HUDEP-2 (cell line): ENCODE data around the gene PM20D2.

Experiments used
- DNase-seq, 76 experiments: peaks; one replicate each; lab custom pipeline; 2025; ENCODE audit not compliant: unreplicated experiment in 76 of 76; lab: John Stamatoyannopoulos, UW

The PM20D2 gene

GRCh38 chr6:89145956-89146717 lies at the start of gene PM20D2:
TSS of gene PM20D2 (plus strand) at chr6:89146055. CDS start at chr6:89146145, 90 bp downstream.
- DNase-seq: peak in 53 of 76 experiments; percentile 14 to 79 (median 42)

DNA sequence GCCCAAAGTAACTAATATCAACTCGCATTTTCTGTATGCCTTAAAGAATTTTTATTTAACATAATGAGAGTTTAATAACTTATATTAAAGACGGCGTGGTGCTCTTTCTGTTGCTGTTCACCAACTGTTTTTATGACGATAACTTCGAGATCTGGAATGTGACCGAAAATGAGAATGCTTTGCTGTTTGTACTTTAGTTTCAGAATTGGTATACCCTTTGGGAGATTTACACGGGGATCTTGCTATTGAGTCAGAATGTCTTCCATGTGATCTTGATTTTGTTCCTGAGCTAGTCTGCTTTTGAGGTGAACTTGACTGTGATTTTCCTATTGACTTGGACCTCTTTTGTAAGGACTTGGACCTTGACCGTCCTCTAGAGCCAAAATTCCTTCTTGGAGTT lies 47.4 kb upstream of the PM20D2 start:
- DNase-seq: no peak

GRCh38 chr6:89100114-89100513 lies 45.7 kb upstream of the PM20D2 start:
- DNase-seq: no peak

DNA sequence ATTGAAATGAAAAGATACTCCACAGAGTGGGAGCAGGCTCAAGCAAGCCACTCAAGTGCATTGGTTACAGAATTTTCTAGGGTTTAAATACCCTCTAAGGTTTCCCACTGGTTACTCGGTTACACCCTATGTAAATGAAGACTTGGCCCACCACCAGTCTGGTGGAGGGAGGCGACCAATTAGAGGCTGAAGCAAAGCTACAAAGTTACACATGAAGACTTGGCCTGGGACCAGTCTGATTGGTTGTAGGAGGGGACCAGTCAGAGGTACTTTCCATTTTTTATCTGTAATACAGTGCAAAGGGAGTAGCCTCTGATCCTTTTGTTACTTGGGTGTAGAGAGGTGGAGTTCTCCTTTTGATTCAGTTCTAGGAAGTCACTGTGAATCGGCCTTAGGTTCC lies 35.6 kb upstream of the PM20D2 start:
- DNase-seq: peak in 23 of 76 experiments; percentile 5 to 69 (median 28)

DNA sequence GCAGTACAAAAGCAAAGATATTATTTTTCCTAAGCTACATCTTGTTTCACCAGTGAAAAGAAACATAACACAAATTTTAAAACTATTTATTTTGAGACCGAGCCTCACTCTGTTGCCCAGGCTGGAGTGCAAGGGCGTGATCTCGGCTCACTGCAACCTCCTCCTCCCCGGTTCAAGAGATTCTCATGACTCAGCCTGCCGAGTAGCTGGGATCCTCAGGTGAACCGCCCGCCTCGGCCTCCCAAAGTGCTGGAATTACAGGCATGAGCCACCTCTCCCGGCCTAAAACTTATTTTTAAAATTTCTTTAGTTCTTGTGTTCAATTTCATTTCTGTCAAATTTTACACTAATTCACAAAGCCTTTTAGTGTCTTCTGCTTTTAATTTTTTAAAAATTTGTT lies 33.9 kb upstream of the PM20D2 start:
- no peak for DNase-seq

GRCh38 chr6:89116702-89117101 lies 29.2 kb upstream of the PM20D2 start:
- DNase-seq: no peak

- peak in 9 of 76 experiments; percentile 4 to 43 (median 13) for DNase-seq
Observed at GRCh38 chr6:89117211-89118108, 28.4 kb upstream of the PM20D2 start, which contains the start of gene SRSF12. TSS of gene SRSF12 (minus strand) at chr6:89118071. CDS start at chr6:89117887, 184 bp downstream.

DNA sequence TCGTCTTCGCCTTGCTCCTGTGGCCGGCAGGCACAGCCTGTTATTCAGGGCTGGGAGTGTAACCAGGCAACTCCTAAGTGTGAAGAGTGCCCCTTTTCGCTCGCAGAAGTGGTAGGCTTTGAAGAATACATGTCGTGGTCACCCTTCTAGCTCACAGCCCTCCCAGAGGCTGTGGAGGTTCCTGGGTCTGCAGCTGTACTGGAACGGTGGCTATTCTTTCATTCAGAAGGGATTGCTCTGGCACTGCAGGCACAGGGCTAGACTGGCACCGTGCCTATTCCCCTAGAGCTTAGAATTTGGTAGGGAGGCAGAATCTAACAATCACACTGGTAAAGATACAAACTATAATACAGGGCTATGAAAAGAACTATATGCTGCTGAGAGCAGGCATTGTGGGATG lies 26.9 kb upstream of the PM20D2 start:
- no peak for DNase-seq

DNA sequence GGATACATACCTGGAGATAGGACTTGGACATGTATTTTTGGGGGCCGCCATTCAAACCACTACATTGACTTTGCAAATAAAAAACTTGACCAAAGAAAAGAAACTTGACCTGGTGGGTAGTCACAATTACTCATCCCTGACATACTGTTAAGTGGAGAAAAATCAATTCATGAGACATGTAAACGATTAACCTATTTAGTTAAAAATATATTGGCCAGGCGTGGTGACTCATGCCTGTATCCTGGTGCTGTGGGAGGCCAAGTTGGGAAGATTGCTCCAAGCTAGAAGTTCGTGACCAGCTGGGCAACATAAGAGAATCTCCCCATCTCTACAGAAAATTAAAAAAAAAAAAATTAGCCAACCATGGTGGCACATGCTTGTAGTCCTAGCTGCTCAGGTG lies 25.5 kb upstream of the PM20D2 start:
- no peak for DNase-seq

GRCh38 chr6:89121934-89122333 lies 23.9 kb upstream of the PM20D2 start:
- DNase-seq: no peak

GRCh38 chr6:89122625-89123024 lies 23.2 kb upstream of the PM20D2 start:
- DNase-seq: peak in 19 of 76 experiments; percentile 13 to 62 (median 33)

- peak in 37 of 76 experiments; percentile 9 to 92 (median 48) for DNase-seq
Observed at GRCh38 chr6:89128256-89128671, 17.6 kb upstream of the PM20D2 start.

DNA sequence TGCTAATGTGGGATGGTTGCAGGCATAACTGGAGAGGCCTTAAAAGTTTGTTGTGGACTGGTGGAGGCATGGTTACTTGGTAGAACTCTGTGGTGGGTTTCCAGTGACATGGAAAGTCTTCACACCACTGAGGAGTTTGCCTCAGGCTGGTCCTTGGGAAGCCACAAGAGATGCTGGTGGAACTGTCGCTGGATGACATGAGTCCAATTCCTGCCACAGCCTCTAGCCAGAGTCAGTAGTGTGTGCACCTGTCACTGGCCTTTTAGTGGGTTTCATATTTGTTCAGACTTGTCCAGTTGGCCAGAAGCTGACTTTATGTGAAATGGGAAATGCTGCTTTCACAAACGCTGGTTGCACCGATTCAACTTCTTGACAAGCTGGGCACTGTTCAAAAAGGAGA lies 14.3 kb upstream of the PM20D2 start:
- no peak for DNase-seq

DNA sequence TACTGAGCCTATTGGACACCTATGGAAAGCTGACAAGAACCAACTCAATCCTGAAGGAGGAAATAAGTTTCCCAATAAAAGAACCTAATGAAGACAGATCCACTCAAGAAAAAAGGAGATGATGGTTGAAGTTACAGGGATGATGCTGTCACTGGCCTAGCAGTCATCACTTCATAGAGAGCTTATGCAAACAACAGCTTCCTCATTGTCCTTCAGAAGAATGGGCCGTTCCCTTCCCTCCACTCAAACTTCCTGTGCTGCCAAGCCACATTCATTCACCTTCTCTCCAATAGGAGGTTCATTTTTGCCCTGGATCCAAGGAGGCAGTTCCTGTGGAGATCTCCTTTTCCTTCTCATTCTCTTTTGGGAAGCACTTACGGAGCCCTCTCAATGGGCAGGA lies 13.8 kb upstream of the PM20D2 start:
- DNase-seq: no peak

DNA sequence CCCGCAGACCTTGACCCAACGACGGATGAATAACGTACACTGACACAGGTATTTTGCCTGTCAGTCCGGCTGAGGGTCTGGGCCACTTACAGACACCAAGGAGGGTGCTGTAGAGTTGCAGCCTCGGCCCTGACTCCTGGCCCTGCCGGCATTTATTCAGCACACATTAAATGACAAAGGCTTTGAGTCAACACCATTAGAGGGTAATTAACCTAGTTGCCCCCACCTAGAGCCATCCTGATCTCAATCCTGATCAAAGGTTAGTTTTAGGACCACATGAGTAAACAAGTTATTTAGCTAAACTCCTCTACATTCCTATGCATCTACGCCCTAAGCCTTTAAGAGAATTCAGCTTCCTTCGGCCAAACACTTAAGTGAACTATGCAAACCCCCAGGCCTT lies 11.9 kb upstream of the PM20D2 start:
- no peak for DNase-seq

DNA sequence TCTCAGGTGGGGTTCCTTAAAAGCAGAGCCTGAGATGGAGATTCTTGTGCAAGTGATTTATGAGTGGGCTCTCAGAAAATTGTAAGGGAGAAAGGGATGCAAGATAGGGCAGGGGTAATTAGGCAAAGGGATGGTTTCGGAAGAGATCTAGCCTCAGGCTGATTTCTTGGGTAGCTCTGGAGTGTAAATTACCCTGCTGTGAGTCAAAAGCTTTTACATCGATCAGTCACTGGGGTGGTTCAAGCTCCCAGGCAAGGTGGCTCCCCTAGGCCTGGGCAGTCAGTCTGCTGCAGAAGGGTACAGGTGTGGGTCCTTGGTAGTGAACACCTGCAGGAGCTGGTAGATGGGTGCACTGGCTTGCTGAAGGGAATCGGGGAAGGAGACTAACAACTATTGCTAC lies 11.1 kb upstream of the PM20D2 start:
- DNase-seq: no peak

DNA sequence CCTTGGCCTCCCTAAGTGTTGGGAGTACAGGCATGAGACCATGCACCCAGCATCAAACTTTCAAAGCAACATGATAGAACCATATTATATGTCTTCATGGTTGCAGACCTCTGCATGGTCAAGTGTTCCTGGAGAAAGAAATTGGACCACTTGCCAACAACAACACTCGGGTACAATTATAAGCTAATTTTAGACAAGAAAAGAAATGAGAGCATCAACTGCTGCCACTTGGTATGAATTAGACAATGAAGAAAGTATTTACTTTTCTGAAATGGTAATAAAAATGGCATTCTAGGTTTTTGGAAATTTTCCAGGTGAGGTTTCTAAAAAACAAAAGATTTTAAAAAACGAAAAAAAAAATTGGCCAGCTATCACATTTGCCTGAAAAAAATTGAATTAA lies 7.7 kb upstream of the PM20D2 start:
- DNase-seq: no peak

GRCh38 chr6:89139509-89140346 lies 6.1 kb upstream of the PM20D2 start:
- DNase-seq: no peak

- no peak for DNase-seq
Observed at GRCh38 chr6:89140347-89141156, 5.3 kb upstream of the PM20D2 start.
